Stimulated activated CD4-positive, alpha-beta T cell treated with anti-CD3 and anti-CD28 coated beads, Interleukin-2, amount 100 ng/mL, for 48 hours (primary cell): ENCODE data around the gene CCR7.

Experiments used
- DNase-seq, 2 donors: peaks; one replicate each; pipeline ENCODE4 v3.0.0-alpha.2; 2020

CCR7 gene

DNA sequence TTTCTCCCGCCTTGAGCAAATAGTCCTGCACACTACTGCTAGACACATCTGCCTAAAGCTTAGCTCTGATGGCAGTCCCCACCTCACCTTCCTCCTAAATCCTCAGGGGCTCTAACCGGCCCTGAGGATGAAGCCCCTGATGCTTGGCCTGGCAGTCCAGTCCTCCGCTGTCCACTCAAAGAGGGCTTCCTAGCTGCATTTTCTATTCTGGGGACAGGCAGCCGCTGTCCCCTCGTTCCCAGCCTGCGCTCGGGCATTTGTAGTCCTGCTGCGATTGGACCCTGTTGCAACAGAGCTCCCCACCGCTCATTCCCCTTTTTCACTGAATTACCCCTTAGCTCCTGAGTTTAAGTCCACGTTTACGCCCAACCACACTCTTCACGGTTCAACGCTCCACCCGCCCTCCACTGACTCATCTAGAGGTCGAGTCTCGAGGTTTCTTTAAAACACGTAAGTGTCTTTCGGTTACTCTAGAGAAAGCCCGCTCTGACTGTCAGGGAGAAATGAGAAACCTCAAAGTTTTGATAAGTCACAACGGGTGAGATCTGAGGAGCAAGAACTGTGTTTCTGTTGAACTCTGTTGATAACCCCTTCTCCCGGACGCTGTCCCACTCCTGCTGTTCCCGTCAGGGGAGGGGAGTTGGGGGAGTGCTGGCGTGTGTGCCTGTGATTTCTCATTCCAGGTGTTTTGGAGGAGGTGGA is 4.5 kb downstream of the CCR7 start:
- DNase-seq: peak; percentile 64 to 73

GRCh38 chr17:40559954-40560591 is 5.2 kb downstream of the CCR7 start:
- DNase-seq: peak; percentile 84 to 88

- DNase-seq: no peak
Observed at GRCh38 chr17:40559564-40559916, 5.7 kb downstream of the CCR7 start.

DNA sequence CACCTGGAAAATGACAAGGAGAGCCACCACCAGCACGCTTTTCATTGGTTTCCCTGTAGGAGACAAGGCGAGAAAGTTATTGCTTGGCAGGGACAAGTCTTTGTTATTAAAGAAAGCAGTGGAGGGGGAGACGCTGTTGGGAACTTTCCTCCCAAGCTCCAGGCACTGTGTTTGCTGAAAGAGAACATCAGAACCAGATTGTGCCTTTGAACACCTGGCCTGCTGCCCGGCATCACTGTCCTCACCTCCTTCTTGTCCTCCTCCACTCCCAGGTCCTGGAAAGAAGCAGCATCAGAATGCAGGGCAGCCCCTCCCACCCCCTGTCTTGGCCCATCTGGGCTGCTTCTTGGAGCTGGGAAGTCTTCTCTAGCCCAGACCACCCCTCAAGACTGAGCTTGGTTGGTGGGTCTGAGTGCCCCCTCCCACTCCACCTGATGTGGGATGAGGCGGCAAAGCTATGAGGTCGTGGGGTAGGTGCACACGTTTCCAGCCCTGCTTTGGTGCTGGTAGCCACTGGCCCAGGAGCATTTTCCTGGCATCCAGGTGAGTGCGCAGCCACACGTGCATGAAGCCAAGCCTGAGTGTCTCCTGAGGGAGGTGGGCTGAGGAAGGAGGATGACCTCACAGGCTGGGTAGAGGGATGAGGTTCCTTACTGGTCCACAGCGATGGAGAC is 6.2 kb downstream of the CCR7 start:
- DNase-seq: no peak

DNA sequence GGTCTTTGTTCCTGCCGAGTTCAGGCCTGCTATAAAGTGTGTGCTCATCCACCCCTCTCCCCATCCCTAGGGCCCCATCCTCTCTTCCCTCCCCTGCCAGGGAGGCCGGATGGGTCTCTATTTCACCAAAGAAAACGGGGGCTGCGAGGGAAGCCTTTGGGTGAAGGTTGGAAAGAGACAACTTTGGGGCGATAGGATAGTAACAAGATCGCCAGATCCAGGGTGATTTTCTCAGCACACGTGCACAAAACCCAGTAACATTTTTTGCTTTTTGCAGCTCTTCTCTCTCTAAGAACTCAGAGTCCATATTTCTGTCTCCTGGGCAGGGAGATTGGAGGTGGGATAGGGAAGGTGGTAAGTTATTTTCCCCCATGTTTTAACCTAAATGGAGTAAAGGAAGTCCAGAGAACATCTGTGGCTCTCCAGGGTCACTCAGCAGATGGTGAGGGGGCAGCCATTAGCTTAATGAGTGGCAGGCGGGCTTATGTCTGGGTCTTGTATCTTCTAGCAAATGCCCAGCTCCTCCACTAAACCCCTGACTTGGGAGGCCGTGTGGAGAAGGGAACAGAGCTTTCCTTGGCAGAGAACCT is 6.9 kb downstream of the CCR7 start:
- no peak for DNase-seq

DNA sequence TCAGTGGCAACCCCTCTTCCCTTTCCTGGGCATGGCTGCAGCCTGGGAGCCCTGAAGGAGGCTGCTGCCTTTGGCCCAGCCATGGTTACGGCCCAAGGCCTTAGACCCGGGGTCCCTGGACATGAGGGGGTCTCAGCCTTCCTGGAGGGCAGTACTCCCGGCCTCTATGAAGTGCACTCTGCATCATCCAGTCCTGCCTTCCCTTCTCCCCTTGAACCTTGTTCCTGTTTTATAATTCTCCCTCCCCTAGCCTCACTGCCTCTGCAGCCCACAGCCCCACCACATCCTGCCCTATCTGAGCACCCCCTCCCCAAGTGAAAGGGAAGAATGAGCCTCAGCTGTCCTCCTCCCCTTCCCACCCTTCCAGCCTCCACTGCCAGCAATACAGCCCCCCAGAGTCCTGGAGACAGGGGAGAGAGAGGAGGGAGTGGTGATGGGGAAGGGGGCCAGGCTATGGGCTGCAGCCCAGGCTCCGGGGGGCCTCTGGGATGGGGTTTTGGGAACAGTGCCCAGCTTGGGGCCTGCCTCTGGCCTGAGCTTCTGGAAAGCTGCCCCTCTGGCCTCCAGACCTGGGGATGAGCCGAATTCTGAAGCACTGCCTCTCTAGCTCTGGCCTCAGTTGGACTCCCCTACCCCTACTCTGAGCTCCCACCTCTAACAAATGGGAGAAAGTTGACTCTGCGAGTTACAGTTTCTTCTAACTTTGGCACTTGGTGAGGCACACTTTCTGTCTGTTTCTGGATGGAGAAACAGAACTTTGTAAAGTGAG is 7.6 kb downstream of the CCR7 start:
- DNase-seq: peak in 1 of 2 donors; percentile 0

DNA sequence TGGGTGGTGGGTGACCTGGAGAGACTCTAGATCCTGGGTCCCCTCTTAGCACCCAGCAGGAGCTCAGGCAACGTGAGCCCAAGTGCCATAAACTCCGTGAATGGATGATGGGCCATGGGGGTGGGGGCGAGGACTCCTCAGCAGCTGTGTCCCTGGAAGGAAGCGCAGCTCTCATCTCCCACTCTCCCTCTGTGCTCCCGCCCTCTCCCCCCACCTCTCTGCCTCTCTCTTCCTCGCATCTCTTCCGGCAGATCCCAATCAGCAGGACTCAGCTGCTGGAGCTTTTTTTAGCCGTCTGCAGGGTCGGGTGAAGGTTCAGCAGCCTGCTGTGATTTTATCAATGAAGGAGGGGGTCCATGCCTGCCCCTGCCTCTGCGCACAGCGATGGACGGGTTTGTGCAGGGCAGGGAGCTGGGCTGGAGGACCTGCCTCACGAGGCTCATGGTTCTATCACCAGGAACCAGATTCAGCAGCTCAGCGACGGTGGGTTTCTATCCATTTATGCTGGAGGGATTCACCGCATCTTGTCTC is 8.3 kb downstream of the CCR7 start:
- peak in 1 of 2 donors; percentile 0 for DNase-seq

- DNase-seq: peak in 1 of 2 donors; percentile 1
Observed at GRCh38 chr17:40556198-40556661, 9.0 kb downstream of the CCR7 start.

DNA sequence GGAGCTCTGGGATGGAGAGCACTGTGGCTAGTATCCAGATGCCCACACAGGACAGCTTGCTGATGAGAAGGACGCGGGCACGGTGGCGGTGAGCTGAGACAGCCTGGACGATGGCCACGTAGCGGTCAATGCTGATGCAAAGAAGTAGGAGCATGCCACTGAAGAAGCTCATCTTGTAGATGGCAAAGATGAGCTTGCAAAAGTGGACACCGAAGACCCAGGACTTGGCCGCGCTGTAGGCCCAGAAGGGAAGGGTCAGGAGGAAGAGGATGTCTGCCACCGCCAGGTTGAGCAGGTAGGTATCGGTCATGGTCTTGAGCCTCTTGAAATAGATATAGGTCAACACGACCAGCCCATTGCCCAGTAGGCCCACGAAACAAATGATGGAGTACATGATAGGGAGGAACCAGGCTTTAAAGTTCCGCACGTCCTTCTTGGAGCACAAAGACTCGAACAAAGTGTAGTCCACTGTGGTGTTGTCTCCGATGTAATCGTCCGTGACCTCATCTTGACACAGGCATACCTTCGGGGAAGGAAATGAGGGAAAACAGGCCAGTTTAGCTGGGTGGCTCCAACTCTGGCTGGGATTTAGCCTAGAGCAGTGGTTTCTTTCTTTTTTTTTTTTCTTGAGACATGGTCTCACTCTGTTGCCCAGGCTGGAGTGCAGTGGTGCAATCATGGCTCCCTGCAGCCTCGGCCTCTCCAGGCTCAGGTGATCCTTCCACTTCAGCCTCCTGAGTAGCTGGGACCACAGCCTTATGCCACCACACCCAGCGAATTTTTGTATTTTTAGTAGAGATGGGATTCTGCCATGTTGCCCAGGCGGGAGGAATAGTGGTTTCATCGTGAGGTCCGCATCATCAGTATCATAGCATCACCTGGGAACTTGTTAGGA is 9.7 kb downstream of the CCR7 start:
- peak in 1 of 2 donors; percentile 1 for DNase-seq

DNA sequence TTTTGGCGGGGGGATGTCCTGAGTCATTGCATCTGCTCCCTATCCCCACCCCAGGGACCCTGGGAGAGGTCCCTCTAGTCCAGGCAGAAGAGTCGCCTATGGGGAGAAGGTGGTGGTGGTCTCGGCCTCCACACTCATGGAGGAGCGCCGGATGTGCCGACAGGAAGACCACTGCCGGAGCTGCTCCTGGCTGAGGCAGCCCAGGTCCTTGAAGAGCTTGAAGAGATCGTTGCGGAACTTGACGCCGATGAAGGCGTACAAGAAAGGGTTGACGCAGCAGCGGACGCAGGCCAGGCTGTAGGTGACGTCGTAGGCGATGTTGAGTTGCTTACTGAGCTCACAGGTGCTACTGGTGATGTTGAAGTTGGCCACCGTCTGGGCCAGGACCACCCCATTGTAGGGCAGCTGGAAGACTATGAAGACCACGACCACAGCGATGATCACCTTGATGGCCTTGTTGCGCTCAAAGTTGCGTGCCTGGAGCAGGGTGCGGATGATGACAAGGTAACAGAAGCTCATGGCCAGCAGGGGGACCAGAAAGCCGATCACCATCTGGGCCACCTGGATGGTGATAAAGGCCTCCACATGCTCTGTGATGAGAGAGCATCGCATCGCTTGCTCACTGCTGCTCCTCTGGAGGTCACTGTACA is 10.5 kb downstream of the CCR7 start:
- peak in 1 of 2 donors; percentile 7 for DNase-seq

DNA sequence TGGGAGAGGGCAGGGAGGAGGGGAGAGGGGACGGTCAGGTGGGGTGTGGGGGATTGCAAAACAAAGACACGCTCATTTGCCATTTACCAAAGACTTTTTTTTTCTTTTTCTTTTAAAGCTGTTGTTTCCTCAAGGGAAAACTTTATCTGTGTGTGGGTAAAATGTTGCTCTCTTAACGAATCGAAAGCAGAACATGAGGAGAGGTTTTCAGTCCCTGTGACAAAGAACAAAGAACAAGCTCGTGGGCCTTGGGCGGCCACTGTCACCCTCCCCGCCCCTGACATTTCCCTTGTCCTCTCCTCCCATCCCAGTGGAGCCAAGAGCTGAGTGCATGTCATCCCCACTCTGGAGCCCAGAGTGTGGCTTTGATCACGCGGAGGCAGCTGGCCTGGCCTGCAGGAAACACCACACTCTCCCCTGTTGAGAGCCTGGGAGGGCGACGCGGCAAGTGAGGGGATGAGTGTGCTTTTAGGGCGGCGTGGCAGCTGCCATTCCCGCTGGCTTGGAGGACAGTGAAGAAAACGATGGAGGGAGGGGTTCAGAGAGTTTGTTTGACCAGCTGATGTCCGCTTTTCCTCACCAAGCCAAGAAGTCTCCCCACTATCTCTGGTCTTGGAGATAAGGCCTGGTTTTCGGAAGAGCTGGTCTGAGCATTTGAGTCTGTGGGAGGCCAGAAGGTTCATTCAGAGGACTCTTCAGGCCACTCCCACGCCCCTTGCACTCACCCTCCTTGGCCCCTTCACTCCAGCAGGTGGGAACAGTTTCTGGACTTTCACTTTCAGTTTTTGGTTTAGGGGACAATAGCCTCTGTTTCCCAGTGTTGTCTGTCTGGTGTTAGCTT is 11.4 kb downstream of the CCR7 start:
- peak in 1 of 2 donors; percentile 13 for DNase-seq

GRCh38 chr17:40552806-40553693 is 12.2 kb downstream of the CCR7 start:
- DNase-seq: peak in 1 of 2 donors; percentile 2

- peak in 1 of 2 donors; percentile 24 for DNase-seq
Observed at GRCh38 chr17:40551879-40552768, 13.1 kb downstream of the CCR7 start.

- peak in 1 of 2 donors; percentile 29 for DNase-seq
Observed at GRCh38 chr17:40551091-40551878, 14.0 kb downstream of the CCR7 start.

GRCh38 chr17:40550608-40551007 is 14.7 kb downstream of the CCR7 start:
- DNase-seq: peak in 1 of 2 donors; percentile 3

- no peak for DNase-seq
Observed at GRCh38 chr17:40548982-40549685, 16.1 kb downstream of the CCR7 start.
